Esophagus squamous epithelium (tissue), 5 donors: ENCODE results near the gene ATG12. TPM values are rescaled to one million over a fixed set of nuclear protein-coding genes. Genes with fewer than 3 reads are reported as not detected.

Source experiments
- DNase-seq: peaks from one replicate; lab custom pipeline; 2025; lab: John Stamatoyannopoulos, UW
- H3K27ac ChIP-seq, 4 donors: fragments of 200-600 bp; sonication (generic); one replicate each; pipeline ENCODE4 v1.5.1; 2016 to 2019; ENCODE audit warnings: mild to moderate bottlenecking in 1 of 4
- H3K27me3 ChIP-seq, 4 donors: fragments of 200-600 bp; sonication (generic); 1 replicate in 3 of 4; 2 replicates in 1 of 4; pipeline versions ENCODE4 v1.5.1 to v1.6.0; 2017 to 2021; ENCODE audit warnings: antibody characterized with exemption in 1 of 4
- H3K36me3 ChIP-seq, 3 donors: fragments of 200-600 bp; sonication (generic); one replicate each; pipeline ENCODE4 v1.5.1; 2016 to 2019
- H3K4me1 ChIP-seq, 3 donors: fragments of 200-600 bp; sonication (generic); one replicate each; pipeline ENCODE4 v1.5.1; 2017 to 2019
- H3K4me3 ChIP-seq, 4 donors: fragments of 200-600 bp; sonication (generic); 1 replicate in 3 of 4; 2 replicates in 1 of 4; pipeline ENCODE4 v1.5.1; 2016 to 2019; ENCODE audit warnings: mild to moderate bottlenecking in 2 of 4, moderate library complexity in 1 of 4
- H3K9me3 ChIP-seq, 3 donors: fragments of 200-600 bp; sonication (generic); one replicate each; pipeline ENCODE4 v1.5.1; 2016 to 2019
- POLR2A ChIP-seq, 4 donors: fragments of 450-650 bp; IDR thresholded peaks; one replicate each; pipeline ENCODE4 v1.6.1; 2017; ENCODE audit warnings: antibody characterized with exemption in 4 of 4, mild to moderate bottlenecking in 4 of 4, moderate library complexity in 3 of 4
- WGBS, 2 donors: methylation state at CpG; one replicate each; pipeline ENCODE4 v1.1.5; 2018; 5-methylcytosine and 5-hydroxymethylcytosine counted together
- intact Hi-C: fragments of 100-400 bp; cut with DNase I; formaldehyde crosslinking; loops from one replicate; pipeline ENCODE4 v1.15.0; 2022
- total RNA-seq, 4 donors: library from RNA; depleted of rRNA; stranded (reverse); fragments of >200 nt; gene quantifications; one replicate each; pipeline ENCODE4 v1.1.0, GENCODE V29; 2016
- TF ChIP-seq, protein P1 (sequence below), 6 experiments: fragments of 450-650 bp in 4 of 6; fragments of 200-600 bp in 2 of 6; sonication (generic) in 2 of 6; IDR thresholded peaks; one replicate each; pipeline ENCODE4 v1.5.1; 2016 to 2019; ENCODE audit warnings: antibody characterized with exemption in 6 of 6, mild to moderate bottlenecking in 4 of 6, moderate library complexity in 4 of 6
- donor health status: DM: yes; HTN: yes; CAD: no.

Gene ATG12
- total RNA-seq, 4 donors from 2014 or later, result 15.7 to 37.8 (median 33.5) TPM

DNA sequence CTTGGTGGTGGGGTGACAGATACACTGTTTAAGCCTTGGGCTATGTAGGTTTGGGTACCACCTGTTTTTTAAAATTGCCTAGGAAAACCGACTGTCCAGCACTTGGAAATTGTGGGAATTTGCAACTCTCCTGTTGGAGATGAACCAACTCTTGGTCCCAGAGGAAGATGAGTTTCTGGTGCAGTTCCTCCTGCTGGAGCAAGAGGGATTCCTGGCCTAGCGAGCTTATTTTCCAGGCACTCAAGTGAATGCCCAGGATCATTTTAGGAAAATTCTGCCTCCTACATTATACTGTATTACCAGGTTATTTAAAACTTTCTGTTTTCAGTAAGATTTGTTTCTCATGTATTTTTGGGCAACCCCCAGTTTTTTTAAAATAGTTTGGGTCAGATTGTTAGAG, 34.1 kb upstream of the ATG12 start:
- Histone ChIP-seq H3K4me3 (no peak overlapping the region), H3K27me3 (no peaks in the 10 kb centered on the region), H3K4me1 (no peaks in the 10 kb centered on the region), H3K27ac (no peak overlapping the region), H3K9me3 (no peaks in the 10 kb centered on the region), H3K36me3 (peaks cover 0 to 38% (median 0%) of the 10 kb centered on the region in 3 donors)
- intact Hi-C loops, result no loop called here
- no peak for DNase-seq
- TF ChIP-seq POLR2A (IDR thresholded peaks at IDR 0.05), result no peak
- TF ChIP-seq, protein P1, sequence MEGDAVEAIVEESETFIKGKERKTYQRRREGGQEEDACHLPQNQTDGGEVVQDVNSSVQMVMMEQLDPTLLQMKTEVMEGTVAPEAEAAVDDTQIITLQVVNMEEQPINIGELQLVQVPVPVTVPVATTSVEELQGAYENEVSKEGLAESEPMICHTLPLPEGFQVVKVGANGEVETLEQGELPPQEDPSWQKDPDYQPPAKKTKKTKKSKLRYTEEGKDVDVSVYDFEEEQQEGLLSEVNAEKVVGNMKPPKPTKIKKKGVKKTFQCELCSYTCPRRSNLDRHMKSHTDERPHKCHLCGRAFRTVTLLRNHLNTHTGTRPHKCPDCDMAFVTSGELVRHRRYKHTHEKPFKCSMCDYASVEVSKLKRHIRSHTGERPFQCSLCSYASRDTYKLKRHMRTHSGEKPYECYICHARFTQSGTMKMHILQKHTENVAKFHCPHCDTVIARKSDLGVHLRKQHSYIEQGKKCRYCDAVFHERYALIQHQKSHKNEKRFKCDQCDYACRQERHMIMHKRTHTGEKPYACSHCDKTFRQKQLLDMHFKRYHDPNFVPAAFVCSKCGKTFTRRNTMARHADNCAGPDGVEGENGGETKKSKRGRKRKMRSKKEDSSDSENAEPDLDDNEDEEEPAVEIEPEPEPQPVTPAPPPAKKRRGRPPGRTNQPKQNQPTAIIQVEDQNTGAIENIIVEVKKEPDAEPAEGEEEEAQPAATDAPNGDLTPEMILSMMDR (IDR thresholded peaks at IDR 0.05), result no peak
- 79 to 96% methylated on average over 2 of the region's 2 CpGs for WGBS, 2 donors

DNA sequence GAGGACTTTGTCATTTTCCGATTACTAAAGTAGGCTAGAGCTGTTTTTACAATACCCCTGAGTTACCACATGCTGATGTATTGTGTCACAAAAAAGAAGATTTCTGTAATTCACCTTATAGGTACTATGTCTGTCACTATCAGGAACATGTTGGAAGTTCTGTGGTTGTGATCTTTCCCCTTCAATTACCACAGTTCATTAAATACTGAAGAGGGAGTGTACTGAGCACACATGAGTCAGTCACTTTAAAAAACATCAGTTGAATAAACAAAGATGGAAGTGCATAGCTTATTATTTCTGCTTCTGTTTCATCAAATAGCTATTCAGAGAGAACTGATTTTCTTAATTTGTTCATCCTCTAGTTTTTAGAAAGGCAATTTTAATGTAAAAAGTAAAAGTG, 32.0 kb upstream of the ATG12 start:
- Histone ChIP-seq H3K36me3 (peaks cover 0 to 42% (median 0%) of the 10 kb centered on the region in 3 donors), H3K4me3 (no peak overlapping the region), H3K27me3 (no peaks in the 10 kb centered on the region), H3K27ac (no peak overlapping the region), H3K9me3 (no peaks in the 10 kb centered on the region), H3K4me1 (no peaks in the 10 kb centered on the region)
- 72 to 81% methylated on average over 1 of the region's 1 CpG for WGBS, 2 donors
- intact Hi-C loops, result no loop called here
- DNase-seq, result no peak
- no peak for TF ChIP-seq POLR2A (IDR thresholded peaks at IDR 0.05)
- TF ChIP-seq, protein P1 (IDR thresholded peaks at IDR 0.05), result no peak

DNA sequence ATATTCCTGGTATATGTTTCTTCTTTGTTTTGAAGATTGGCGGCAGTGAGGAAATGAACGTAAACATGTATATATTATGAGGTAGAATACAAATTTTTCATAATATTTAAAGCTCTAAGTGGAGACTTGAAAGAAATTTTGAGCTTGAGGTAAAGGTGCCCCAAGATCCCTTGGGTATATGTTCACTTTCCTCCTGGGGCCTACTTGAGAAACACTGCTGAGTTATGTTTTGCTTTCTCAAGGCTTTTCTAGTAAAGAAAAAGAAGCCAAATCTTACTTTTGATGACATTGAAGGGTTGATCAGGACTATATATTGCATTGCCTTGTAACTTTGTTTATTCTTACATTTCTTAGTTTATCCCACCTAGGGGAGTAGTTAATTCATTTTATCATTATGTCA, 31.1 kb upstream of the ATG12 start:
- Histone ChIP-seq H3K27me3 (no peaks in the 10 kb centered on the region), H3K4me1 (no peaks in the 10 kb centered on the region), H3K4me3 (no peak overlapping the region), H3K27ac (no peak overlapping the region), H3K9me3 (no peaks in the 10 kb centered on the region), H3K36me3 (peaks cover 0 to 39% (median 0%) of the 10 kb centered on the region in 3 donors)
- TF ChIP-seq, protein P1 (IDR thresholded peaks at IDR 0.05), result no peak
- no peak for TF ChIP-seq POLR2A (IDR thresholded peaks at IDR 0.05)
- 91 to 98% methylated on average over 2 of the region's 2 CpGs for WGBS, 2 donors
- intact Hi-C loops, result no loop called here
- DNase-seq, result no peak

DNA sequence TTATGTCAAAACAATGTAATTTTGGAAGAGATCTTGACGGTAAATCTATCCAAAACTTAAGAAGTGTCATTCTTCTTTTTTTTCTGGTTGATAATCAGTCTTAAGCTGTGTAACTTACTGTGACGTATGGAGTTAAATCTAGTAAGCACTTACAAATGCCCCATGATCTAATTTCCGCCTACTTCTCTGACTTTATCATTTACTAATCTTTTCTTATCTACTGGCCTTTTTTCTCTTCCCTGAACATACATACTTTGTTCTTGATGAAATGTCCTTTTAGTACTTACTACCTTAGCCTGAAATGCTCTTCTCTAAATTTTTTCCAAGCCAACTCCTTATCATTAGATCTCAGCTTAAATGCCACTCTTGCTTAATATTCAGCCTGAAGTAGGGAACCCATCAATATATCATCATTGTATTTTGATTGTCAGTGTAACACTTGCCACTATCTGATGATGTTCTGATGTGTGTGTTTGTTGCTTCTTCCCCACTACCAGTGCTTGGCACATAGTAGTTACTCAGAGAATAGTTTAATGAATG, 28.0 kb upstream of the ATG12 start:
- H3K36me3 ChIP-seq, result peaks cover 0 to 27% (median 0%) of the 10 kb centered on the region in 3 donors
- no peaks in the 10 kb centered on the region for H3K4me1 ChIP-seq
- DNase-seq, result no peak
- no peaks in the 10 kb centered on the region for H3K27me3 ChIP-seq
- no peaks in the 10 kb centered on the region for H3K9me3 ChIP-seq
- no peak overlapping the region for H3K27ac ChIP-seq
- H3K4me3 ChIP-seq, result no peak overlapping the region
- intact Hi-C loops, result no loop called here
- TF ChIP-seq POLR2A (IDR thresholded peaks at IDR 0.05), result no peak
- TF ChIP-seq, protein P1 (IDR thresholded peaks at IDR 0.05), result no peak
- 87 to 92% methylated on average over 3 of the region's 3 CpGs for WGBS, 2 donors

DNA sequence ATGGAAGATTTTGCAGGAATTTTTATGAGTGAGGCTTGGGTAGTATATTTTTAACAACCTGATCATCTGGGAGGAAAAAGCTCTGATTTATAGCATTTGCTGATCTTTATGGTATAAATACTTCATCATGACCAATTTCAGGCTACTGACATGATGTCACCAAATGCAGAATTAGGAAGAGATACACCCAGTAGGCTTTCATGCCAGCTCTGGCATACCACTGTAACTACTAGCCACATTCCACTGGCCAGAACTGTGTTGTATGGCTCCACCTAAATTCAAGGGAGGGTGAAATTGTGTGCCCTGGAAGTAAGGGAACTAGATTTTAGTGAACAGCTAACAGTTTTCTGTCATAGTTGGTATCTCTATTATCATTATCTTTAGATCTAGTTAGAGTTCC, 18.0 kb upstream of the ATG12 start:
- Histone ChIP-seq H3K27me3 (no peaks in the 10 kb centered on the region), H3K36me3 (no peaks in the 10 kb centered on the region), H3K4me3 (no peak overlapping the region), H3K27ac (no peak overlapping the region), H3K9me3 (peaks cover 0 to 8% (median 5%) of the 10 kb centered on the region in 3 donors), H3K4me1 (peaks cover 0 to 39% (median 8%) of the 10 kb centered on the region in 3 donors)
- intact Hi-C loops, result no loop called here
- DNase-seq, result no peak
- no peak for TF ChIP-seq POLR2A (IDR thresholded peaks at IDR 0.05)
- TF ChIP-seq, protein P1 (IDR thresholded peaks at IDR 0.05), result no peak
